CD4-positive, alpha-beta T cell treated with Interferon gamma for 1 hour (primary cell): ENCODE measurements around the gene CAPN13.

Experiments
- DNase-seq: peaks from one replicate; pipeline ENCODE4 v3.0.0-alpha.2; 2020

The CAPN13 gene

GRCh38 chr2:30784682-30785081 lies 22.6 kb downstream of the CAPN13 start:
- DNase-seq = no peak

GRCh38 chr2:30781961-30782533 lies 25.2 kb downstream of the CAPN13 start:
- DNase-seq = no peak

GRCh38 chr2:30781451-30781850 lies 25.8 kb downstream of the CAPN13 start:
- no peak for DNase-seq

- no peak for DNase-seq
Measured at GRCh38 chr2:30780776-30781330, 26.4 kb downstream of the CAPN13 start.

GRCh38 chr2:30778611-30779010 lies 28.6 kb downstream of the CAPN13 start:
- DNase-seq = no peak

GRCh38 chr2:30777661-30778505 lies 29.4 kb downstream of the CAPN13 start:
- DNase-seq = no peak

GRCh38 chr2:30776831-30777635 lies 30.2 kb downstream of the CAPN13 start:
- DNase-seq = no peak

GRCh38 chr2:30775833-30776232 lies 31.4 kb downstream of the CAPN13 start:
- DNase-seq = no peak

GRCh38 chr2:30772021-30772705 lies 35.1 kb downstream of the CAPN13 start:
- DNase-seq = no peak

GRCh38 chr2:30770816-30771576 lies 36.2 kb downstream of the CAPN13 start:
- no peak for DNase-seq

GRCh38 chr2:30769891-30770462 lies 37.3 kb downstream of the CAPN13 start:
- no peak for DNase-seq

GRCh38 chr2:30769481-30769780 lies 37.8 kb downstream of the CAPN13 start:
- no peak for DNase-seq

GRCh38 chr2:30768708-30769480 lies 38.4 kb downstream of the CAPN13 start:
- DNase-seq = no peak

GRCh38 chr2:30768036-30768686 lies 39.1 kb downstream of the CAPN13 start:
- DNase-seq = no peak

GRCh38 chr2:30766666-30767065 lies 40.6 kb downstream of the CAPN13 start:
- no peak for DNase-seq

- DNase-seq = no peak
Measured at GRCh38 chr2:30765876-30766470, 41.3 kb downstream of the CAPN13 start.

- no peak for DNase-seq
Measured at GRCh38 chr2:30765191-30765590, 42.1 kb downstream of the CAPN13 start.

- no peak for DNase-seq
Measured at GRCh38 chr2:30764021-30764800, 43.0 kb downstream of the CAPN13 start.

- no peak for DNase-seq
Measured at GRCh38 chr2:30763151-30763660, 44.0 kb downstream of the CAPN13 start.
